Measurements from ENCODE around the gene SHLD3.
"Not testable (repeated sequence)": the region's sequence is repeated elsewhere in the genome, so short reads cannot be mapped to it uniquely, and the experiment has no call there.

The SHLD3 gene, protein sequence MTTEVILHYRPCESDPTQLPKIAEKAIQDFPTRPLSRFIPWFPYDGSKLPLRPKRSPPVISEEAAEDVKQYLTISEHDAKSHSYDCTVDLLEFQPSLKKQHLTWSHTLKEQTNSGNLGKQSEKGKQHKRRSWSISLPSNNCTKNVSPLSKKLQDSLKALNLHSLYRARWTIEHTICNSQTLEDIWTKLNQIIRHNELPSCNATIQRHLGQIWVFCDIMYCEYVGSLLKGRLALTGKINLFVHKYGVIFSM

DNA sequence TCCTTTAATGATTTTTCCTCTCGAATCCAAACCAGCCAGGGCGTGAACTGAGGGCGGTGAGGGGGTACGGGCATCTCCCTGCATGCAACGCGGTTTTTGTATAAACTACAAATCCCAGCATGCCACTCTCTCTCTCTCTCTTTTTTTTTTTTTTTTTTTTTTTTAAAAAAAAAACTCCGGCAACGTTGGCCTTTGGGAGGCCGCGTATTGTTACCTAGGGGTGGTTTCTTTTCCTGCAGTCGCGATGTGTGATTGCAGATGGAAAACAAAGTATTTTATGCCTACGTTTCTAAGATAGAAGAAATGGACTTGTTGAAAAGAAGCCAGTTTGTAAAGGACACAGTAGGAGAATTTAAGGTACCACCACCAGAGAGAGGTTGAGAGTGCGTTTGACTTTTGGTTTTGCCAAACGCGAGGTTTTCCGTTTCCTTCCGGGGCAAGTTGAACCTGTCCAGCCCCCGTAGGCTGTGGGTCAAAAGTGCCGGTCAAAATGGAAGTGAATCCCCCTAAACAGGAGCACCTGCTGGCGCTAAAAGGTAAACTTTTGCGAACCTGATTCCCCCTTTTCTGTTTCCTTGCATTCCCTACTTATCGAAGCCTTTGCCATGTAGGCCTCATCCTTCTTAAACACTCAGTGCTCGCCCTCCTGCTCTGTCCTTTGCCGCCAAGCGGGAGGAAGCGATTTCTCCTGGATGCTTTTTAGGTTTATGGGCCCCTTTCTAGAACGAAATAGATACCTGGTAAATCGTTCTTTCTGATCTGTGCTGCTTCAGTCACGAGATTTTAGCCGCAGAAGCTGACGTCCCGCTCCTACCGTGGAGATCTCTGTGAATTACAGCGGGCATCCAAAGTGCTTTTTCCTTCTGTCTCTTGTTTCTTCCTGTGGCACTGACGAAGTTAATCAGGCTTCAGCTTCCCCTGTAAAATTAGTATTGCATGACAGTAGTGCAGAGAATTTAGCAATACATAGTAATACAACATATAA lies at the start of gene SHLD3, which contains the start of gene TRAPPC13:
SHLD3 (plus strand) TSS at position 457 of the 985 bp plus-strand sequence. CDS start 4,561 bp downstream, outside the sequence.
TRAPPC13 (plus strand) TSS at position 457 of the 985 bp plus-strand sequence; CDS start at position 491, 34 bp downstream.
- DNase-seq: peak; percentile 16 to 95 (median 84)

GRCh38 chr5:65577141-65577540 lies 47.7 kb upstream of the SHLD3 start:
- no peak for DNase-seq

- no peak for DNase-seq
Measured at GRCh38 chr5:65588694-65589093, 36.1 kb upstream of the SHLD3 start.

DNA sequence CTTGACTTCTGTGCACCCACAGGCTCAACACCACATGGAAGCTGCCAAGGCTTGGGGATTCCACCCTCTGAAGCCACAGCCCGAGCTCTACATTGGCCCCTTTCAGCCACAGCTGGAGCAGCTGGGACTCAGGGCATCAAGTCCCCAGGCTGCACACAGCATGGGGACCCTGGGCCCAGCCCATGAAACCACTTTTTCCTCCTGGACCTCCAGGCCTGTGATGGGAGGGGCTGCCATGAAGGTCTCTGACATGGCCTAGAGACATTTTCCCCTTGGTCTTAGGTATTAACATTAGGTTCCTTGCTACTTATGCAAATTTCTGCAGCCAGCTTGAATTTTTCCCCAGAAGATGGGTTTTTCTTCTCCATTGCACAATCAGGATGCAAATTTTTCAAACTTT lies 23.1 kb upstream of the SHLD3 start:
- DNase-seq: not testable (repeated sequence)

GRCh38 chr5:65611524-65611923 lies 13.3 kb upstream of the SHLD3 start:
- DNase-seq: no peak

GRCh38 chr5:65612298-65612907 lies 12.4 kb upstream of the SHLD3 start:
- DNase-seq: no peak

DNA sequence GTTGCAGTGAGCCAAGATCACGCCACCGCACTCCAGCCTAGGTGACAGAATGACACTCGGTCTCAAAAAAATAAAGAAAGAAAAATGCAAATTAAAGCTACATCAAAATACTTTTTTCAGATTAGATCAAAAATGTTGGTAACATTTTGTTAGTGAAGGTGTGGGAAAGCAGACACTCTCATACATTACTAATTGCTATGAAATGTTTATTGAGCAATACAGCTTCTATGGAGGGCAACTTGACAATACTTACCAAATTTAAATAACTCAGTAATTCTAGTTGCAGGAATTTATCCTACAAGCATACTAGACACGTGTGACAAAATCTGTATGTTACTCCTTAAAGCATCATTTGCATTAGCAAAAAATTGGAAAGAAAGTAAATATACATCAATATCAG lies 4.8 kb upstream of the SHLD3 start:
- DNase-seq: no peak

GRCh38 chr5:65621961-65622360 lies 2.9 kb upstream of the SHLD3 start:
- not testable (repeated sequence) for DNase-seq

- DNase-seq: no peak
Measured at GRCh38 chr5:65623482-65623881, 1.3 kb upstream of the SHLD3 start.

DNA sequence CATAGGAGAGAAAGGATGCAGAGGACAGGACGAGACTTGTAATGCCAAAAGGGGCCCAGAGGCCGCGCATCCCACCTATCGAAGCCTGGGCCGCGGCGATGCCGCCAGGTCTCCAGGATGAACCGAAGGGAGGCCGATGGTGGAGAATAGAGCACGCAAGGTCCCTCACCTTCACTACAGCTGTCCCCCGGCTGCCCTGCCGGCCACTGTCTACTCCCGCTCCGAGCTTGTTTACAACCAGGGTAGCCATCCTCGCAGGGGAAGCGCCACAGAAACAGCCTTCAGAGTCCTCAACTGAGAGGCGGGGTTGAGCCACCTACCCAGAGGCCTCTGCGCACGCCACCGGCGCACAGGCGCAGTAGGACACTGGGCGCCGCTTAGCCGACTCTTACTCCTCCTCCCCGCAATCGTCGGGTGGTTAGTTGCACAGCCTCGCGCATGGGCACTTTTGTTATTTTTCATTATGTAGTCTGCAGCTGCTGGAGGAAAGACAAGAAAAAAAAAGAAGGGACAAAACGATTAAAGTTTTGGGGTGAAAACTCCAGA lies 729 bp upstream of the SHLD3 start, which contains the start of gene TRIM23:
TRIM23 (minus strand) TSS at position 309 of the 546 bp plus-strand sequence; CDS start at position 250, 59 bp downstream.
- peak; percentile 36 to 95 (median 89) for DNase-seq

DNA sequence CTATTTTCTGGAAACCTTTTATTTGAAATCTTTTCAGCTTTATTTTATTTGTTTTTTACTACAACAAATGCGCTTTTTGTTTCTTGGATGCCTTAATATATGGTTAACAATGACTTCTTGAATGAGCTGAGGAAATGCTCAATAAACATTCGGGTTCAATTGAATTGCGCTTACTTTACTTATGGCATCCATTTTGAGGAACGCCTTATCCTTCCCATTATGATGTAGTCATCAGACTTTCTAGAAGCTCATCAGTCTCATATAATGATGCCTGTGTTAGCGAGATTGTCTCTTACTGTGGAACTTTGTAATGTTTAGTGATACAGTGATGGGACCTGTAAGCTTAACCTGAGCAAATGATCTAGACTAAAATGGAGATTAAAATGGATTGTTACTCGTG lies 916 bp downstream of the SHLD3 start:
- no peak for DNase-seq

DNA sequence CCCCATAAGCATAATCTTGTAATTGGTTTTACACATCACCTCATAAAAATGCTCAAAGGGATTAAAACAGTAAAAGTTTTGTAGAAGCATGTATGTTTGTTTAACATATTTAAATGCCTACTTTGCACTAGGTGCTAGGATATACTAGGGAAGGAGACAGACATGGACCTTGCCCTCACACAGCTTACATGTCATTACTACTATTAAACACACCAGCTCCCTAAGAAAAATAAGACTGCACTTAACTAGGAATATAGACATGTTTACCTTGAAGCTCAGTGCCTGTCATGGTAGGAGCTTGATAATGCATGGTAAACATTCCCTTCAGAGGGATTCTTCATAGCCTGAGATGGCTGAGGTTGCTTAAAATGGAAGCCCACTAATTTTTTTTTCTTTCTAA lies 6.2 kb downstream of the SHLD3 start:
- no peak for DNase-seq

DNA sequence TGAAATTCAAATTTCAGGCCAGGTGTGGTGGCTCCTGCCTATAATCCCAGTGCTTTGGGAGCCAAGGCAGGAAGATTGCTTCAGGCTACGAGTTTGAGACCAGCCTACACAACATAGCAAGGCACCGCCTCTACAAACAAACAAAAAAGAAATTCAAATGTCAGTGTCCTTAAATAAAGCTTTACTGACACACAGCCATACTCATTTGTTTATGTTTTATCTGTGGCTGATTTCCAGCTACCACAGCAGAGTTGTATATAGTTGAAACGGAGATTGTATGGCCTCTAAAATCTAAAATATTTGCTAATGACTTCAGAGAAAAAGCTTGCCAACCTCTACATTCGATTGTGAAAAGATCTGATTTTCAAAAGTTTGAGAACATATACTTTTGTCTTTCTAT lies 15.4 kb downstream of the SHLD3 start:
- no peak for DNase-seq

DNA sequence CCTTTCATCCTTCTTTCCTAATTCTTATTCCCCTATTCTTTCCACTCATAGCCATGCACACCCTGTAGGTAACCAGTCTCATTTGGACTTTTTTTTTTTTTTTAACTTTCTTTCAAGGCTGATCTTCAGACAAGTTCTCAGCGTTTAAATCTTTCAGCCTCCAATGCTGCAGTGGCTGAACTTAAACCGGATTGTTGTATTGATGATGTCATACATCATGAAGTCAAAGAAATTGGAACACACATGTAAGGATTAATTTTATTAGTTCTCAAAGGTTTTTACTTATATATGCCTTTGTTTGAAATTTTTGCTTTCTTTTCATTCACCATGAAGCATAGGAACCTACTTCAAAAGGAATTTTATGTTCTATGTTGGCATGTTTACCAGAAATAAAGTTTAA lies 22.1 kb downstream of the SHLD3 start:
- DNase-seq: no peak

GRCh38 chr5:65647941-65648340 lies 23.1 kb downstream of the SHLD3 start:
- DNase-seq: no peak

GRCh38 chr5:65651144-65651543 lies 26.3 kb downstream of the SHLD3 start:
- DNase-seq: no peak

DNA sequence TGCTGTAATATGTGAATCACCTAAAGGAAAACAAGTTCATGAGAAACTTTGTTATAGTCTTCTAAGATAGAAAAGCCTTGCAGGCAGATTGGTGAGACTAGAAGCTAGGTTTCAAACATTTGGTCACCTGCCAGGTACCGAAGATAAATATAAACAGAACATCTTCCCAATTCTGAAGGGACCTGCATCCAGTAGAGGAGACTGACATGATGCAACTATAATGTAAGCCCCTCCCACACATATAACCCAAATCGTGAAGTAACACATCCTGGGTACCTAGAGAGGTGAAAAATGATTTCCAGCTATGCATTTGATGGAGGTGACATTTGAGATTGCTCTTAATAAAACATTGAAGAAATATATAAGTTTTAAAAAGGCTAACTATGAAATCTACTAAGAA lies 29.9 kb downstream of the SHLD3 start:
- DNase-seq: no peak

GRCh38 chr5:65663804-65664521 lies 39.1 kb downstream of the SHLD3 start:
- no peak for DNase-seq

- no peak for DNase-seq
Measured at GRCh38 chr5:65668696-65669095, 43.9 kb downstream of the SHLD3 start.

DNA sequence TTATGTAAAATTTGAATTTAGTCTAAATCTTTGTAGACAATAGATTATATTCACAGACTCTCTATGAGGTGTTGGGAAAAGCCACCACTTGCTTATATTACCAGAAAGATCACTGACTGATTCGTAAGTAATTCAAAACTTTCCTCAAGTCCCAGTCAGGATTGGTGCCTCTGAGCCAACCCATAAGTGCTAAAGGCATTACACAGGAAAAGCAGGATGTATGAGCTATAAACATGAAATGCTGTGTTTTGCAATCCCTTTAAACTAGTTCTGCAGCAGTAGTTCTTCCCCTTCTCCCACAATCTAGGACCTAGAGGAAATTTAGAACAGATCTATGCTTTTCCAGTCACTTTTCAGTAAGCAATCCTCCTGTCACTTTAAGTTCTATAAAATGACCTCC lies 48.0 kb downstream of the SHLD3 start:
- no peak for DNase-seq

DNA sequence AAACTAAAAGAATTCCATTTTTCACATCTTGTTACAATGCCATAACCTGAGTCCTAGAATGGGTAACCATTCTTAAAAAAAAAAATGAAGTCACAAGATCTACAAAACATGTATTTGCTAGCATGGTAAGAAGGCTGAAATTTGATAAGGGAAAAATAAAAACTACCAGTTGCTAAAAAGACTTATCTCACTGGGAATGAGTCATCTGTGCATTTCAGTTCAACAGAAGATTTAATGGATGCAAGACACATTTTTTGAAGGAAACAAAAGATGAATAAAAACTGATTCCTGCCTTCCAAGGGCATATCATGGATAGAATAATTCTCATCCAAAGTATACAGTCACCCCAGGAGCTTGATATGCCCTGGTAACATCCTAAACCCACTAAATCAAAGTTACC lies 49.9 kb downstream of the SHLD3 start:
- DNase-seq: no peak

Measured in nucleus accumbens (tissue), 56 donors.